ENCODE results near the gene NME3.

The NME3 gene

GRCh38 chr16:1781758-1782407, 10.5 kb upstream of the NME3 start:
- no peak for DNase-seq

DNA sequence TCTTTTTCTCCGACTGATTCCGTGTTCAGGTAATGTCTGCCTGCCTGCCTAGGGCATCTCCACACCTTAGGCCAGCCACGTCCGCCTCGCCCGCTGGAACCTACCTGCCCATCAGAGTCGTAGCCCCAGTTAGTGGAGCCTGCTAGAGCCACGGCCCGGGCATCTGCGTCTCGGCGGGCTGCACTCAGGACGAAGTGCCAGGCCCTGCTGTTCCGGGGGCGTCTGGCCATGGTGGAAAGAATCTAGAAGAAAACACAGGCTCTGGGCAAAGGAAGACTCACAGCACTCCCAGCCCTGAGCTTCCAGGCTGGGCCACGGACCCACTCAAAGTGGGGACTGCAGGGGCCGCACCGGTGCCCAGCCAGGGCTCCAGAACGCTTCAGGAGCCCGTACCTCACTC, 9.9 kb upstream of the NME3 start:
- no peak for DNase-seq

GRCh38 chr16:1780677-1781072, 9.3 kb upstream of the NME3 start:
- no peak for DNase-seq

DNA sequence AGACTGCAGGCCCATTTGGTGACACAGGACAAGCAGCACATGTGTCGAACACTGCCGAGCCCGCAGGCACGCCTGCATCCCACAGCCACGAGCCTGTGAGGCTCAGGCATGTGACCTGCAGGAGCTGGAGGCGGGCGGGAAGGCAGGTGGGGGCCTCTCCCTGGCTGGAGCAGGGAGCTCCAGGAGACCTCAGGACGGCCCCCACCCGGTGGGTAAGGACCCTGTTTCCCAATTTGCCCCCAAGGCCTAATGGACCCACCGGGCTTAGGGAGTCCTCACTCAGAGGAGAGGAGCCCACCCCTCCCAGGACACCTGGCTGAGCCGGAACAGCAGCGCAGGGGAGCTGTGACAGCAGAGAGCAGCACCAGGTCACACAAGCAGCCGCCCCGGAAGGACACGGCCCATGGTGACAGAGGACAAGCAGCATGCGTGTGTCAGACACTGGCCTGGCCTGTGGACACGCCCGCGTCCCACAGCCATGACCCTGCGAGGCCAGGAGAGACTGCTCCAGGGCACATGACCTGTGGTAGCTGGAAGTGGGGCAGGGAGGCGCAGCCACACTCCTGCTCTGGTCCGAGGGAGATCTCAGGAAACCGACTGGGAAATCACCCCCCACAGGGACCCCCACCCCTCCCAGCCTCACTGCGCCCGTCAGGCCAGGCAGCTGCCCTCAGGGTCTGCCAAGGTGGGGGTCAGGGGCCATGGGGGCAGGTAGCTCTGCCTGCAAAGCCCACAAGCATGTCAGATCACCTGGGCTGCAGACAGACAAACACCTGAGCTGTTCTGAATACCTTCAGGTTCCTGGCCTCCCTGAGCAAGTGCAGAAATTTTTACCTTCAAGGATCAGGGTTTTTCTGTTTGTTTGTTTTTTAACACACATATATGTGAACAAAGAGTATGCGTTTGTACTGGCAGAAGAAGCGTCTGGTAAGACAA, 8.7 kb upstream of the NME3 start:
- DNase-seq = no peak

- no peak for DNase-seq
These were observed 7.9 kb upstream of the NME3 start for GRCh38 chr16:1779234-1779701.

GRCh38 chr16:1778200-1779179, 7.1 kb upstream of the NME3 start:
- DNase-seq = no peak

DNA sequence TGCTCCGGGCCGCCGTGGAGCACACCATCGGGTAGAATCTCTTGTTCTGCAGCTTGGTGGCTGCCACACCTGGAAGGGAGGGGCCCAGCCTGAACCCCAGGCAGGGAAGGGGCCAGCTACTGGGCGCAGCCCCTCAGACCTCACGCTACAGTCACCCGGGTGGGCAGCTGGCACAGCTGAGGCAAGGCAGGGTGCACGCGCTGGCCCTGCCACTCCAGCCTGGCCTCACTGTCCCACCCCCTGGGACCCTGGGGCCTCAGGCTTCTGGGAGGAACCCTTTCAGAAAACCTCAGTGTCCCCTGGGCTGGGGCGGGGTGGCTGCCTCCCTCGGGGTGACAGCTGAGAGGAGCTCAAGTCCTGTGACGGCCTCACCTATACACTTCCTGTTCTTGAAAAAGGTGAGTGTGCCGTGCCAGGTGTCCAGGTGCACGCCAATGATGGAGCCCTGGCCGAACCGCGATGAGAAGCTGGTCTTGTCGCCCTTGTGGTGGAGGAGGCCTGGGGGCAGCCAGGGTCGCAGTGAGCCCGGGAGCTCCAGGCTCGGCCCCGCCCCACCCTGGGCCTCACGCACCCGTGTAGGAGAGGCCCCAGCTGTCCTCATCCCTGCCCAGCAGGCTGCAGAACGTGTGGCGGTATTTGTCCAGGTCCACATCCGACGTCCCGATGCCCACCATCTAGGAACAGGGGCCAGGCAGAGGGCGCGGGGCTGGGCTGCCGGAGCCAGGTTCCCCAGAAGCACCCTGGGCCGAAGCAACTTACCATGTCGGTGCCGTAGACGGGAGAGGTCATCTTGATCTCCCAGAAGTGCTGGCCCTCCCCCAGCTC, 6.2 kb upstream of the NME3 start:
- no peak for DNase-seq

GRCh38 chr16:1776991-1777374, 5.6 kb upstream of the NME3 start:
- no peak for DNase-seq

- no peak for DNase-seq
These were observed 5.3 kb upstream of the NME3 start for GRCh38 chr16:1776672-1776955.

DNA sequence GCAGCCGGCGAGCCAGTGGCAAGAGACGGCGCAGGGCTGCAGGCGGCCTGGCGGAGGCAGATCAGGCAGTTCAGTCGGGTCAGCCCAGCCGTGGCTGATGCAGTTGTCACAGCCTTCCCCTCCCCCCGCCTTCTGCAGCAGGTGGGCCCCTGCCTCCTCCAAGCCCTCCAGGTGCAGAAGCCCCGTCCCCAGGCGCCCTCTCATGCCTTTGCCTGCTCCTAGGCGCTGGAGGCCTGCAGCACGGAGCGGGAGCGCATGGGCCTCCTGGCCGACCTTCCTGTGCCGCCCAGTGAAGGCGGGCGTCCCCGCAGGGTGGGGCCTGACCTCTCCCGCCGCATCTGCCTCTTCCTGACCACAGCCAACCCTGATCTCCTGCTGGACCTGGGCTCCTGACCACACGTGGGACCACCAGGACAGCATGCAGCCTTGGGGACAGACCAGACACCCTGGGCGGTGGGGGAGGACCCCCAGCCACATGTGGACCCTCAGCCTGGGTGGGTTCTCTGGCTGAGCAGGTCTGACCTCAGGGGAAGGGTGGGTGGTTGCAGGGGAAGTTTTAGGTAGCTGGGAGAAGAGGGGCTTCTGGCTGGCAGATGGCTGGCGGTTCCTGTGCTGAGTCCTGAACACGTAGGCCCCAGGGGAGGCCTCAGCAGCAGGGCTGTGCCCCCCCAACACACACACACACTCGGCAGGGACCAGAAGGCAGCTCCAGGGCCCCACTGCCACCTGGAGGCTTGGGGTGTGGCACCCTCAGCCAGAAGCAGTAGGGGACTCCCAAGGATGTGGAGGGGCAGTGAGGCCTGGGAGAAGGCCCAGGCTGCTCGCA, 4.7 kb upstream of the NME3 start:
- DNase-seq = no peak

- no peak for DNase-seq
These were observed 3.9 kb upstream of the NME3 start for GRCh38 chr16:1775006-1775845.

DNA sequence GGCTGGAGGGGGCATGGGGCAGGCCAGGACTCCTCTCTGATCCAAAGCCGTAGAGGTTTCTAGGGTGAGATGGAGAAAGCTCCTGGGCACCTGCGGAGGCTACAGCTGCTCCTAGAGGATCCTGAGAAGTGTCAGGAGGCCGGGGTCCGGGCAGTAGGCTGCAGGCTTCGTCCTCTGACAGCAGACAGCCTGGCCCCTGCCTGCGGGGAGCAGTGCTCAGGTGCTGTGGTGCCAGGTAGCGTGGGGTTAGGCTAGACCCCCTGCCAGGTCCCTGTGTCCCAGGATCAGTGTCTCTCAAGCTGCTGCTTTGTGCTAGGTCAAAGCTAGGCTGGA, 3.1 kb upstream of the NME3 start:
- no peak for DNase-seq

GRCh38 chr16:1773703-1774447, 2.5 kb upstream of the NME3 start:
- peak in 8 of 56 donors; percentile 22 to 55 (median 36) for DNase-seq

GRCh38 chr16:1772908-1773702, 1.8 kb upstream of the NME3 start, which contains the start of gene MRPS34:
TSS of gene MRPS34 (minus strand) at chr16:1773134. CDS start at chr16:1773119, 15 bp downstream.
- DNase-seq = peak in 53 of 56 donors; percentile 17 to 85 (median 63)

DNA sequence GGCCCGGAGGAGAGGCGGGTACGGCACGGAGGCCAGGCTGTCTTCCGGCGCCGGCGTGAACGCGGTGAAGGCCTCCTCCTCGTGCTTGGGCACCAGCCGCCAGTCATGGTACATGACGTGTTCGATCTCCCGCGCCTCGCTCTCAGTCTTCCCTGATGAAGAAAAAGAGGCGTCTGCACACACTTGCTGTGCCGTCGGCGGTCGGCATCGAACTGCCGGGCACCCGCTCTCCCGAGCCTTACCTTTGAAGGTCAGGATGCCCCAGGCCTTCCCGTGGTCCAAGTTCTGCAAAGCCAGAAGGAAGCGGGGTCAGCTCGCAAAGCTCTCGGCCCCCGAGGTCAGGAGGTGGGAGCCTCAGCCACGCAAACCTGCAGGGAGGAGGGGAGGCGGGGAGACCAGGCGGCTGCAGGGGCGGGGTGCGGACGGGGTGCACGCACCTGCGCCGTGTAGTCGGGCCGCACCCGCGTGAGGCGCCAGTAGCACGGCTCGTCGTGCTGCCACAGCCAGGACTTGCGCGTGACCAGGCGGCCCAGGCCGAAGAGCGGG, 1.1 kb upstream of the NME3 start, which contains the start of gene EME2:
Gene EME2 (plus strand): TSS at position 449 of the 546 bp plus-strand sequence. CDS start 418 bp downstream, outside the sequence.
- peak in 5 of 56 donors; percentile 23 to 43 (median 41) for DNase-seq

DNA sequence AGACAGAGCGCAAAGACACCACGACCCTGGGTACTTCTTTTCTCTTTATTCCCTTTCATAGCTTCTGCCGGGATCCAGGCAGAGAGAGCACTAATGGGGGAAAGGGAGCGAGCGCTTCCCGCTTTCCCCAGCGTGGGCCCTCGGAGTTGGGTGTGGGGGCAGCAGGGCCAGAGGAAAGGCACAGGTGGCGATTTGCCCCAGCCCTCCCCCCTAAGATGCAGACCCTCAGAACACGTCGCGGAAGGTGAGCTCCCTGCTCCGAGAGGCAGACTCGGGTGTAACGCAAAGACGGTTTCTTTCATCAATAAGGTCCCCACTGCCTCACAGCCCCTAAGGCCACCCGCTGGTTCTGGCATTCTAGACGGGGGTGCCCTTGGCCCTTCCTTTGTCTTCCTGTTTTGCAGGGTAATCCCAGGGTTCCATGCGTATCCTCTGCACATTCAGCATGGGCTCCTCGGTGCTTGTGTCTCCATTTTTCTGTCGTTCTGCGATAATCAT, 570 bp upstream of the NME3 start:
- DNase-seq = no peak
